GM18508 (cell line): ENCODE results near the gene CD81.
A peak's percentile ranks its signal among the peaks of the same experiment; 100 is the strongest.

Source experiments
- ATAC-seq: cut with Tn5 transposase; IDR thresholded peaks from one replicate; pipeline ENCODE4 v1.9.1; 2021; ENCODE audit warnings: moderate number of reproducible peaks; ENCODE audit not compliant: insufficient read depth, unreplicated experiment

CD81 gene

DNA sequence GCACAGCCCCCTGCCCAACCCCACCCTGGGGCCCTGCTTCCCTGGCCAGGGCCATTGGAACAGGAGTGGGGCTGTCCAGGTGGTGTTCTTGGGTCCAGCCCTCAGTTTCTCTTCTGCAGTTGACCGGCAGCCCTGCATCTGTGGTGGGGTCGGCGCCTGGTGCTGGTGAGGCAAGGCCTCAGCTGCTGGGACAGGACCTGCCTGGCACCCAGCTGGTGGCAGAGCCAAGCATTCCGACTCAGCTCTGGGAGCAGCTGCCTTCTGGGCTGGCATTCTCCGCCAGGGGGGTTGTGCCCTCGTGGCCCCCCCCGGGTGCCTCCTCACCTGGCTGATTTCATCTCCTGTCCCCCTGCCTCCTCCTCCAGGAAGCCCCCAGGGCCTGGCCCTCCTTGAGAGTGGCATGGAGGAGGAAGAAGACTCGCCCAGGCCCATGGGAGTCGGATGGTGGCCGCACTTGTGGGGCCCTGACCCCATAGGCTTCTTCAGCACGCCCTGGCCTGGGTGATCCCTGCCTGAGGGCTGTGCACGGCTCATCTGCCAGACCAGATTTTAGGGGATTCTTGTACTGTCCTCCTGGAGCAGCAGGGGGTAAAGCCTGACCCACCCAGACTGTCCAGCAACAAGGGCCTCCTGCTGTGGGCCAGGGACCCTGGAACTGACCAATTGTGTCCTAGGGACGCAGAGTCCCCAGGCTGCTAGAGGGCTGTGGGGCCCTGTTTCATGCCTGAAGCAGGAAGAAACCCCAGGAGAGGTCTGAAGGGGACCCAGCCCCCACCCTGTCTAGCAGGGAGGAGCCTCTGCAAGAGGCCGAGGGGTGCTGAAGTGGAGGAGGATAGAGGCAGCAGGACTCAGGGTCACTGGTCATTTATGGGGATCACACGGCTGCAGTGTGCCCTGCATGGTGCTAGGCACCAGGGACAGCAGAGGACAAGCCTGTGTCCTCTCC is 11.6 kb downstream of the CD81 start:
- ATAC-seq: no peak

DNA sequence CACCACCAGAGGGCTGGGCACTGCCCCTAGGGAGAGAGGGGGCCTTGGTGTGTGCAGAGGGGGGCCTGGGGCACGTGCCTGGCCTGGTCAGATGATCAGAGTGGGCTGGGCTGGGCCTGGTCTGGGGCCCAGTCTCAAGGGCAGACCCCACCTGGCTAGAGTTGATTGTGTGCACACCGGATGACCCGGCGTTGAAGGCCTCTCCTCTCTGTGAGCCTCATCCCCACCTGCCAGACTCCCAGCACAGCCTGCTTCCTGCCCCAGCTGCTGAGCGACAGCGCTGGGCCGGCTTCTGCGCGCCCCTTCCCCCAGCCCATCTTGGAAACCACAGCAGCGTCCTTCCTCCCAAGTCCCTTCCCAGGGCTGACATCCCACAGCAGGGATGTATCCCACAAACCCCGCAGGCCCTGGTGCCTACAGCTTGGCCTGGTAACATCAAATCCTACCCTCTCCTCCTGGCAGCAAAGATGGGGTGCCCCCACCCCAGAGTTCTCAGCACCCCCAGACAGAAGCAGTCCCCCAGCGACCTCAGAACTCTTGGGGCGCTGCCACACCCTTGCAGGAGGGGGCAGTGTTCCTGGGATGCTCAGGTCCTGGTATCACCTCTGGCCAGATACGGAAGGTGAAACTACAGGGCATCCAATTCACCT is 12.4 kb downstream of the CD81 start:
- ATAC-seq: no peak

- no peak for ATAC-seq
Observed at GRCh38 chr11:2390091-2390724, 13.1 kb downstream of the CD81 start.

DNA sequence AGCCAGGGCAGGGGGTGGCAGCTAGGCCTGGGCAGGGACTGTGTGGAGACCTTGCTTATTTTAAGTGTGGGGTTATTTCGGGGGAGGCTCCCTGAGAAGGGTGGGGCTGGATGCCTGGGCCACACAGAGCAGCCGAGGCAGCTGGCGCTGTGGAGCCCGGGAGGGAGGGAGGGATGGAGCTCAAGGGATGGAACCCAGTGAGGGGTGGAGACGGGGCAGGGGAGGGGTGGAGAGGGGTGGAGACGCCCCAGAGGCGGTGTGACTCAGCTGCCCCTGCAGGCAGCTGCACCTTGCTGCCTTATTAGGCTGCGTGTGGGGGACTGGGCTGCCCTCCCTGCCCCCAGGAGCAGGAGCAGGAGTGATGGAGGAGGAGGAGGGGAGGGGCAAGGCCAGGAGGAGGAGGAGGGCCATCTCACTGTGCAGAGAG is 13.6 kb downstream of the CD81 start:
- ATAC-seq: no peak

DNA sequence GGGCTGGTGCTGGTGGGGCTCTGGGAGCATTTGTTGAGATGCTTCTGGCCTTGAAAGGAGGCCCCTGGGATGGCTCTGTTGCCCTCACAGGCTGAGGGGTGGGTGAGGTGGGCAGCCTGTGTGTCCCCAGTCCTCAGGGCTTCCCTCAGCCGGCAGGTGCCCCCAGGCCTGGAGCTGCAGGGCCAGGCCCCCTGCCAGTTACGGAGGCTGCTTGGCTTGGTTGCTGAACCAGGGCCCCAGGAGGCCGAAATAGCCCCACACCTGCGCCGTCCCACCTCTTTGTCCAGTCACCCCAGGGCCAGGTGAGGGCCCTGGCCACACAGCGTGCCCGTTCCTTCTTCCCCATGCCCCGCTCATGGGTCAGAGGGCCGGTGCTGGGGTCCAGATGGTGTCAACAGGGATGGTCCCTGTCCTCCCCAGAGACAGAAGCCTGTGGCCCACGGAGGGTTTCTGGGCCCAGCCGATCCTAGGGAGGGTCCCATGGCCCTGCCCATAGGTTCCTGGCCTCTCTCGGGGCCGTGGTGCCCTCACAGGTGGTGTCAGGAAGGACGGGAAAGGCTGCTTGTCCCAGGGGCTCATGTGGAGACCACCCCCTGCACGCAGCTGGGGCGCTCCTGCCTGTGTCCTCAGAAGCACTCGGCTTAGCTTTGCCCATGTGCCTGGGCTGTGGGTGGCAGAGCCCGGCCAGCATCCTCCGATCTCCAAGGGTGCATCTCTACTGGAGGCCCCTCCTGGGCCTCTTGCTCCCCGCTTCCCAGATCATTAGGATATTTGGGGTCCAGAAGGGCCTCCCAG is 14.3 kb downstream of the CD81 start:
- ATAC-seq: no peak

- no peak for ATAC-seq
Observed at GRCh38 chr11:2392241-2392959, 15.3 kb downstream of the CD81 start.

DNA sequence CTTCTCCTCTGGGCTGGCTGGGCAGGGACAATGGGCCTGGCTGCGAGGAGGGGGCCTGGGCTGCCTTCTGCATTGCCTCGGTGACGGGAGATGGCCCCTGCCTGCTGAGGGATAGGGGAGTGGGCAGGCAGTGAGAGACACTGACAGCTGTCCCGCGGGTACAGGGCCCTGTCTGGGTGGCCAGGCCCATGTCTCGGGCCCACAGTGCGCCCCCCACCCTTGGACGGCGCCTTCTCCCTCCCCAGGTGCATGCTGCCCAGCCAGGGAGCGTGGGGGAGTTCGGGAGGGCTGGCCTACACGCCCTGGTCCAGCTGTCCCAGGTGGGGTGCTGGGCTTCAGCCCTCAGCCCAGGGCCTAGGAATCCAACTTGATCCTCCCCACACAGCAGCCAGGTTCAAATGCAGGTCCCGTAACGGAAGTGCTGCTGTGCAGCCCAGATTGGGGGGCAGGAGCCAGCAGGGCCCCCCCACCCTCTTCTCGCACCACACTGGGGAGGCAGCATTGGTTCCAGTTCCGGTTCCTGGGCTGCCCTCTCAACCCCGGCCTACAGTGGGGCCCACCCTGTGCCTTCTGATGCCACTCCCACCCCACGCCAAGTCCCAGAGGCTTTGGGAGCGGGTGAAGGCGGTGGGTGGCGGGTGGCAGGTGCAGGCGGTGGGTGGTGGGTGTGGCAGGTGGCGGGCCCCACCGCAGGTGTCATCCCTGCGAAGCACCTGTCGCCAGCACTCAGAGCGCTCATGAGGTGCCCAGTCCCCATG is 16.2 kb downstream of the CD81 start:
- ATAC-seq: no peak

DNA sequence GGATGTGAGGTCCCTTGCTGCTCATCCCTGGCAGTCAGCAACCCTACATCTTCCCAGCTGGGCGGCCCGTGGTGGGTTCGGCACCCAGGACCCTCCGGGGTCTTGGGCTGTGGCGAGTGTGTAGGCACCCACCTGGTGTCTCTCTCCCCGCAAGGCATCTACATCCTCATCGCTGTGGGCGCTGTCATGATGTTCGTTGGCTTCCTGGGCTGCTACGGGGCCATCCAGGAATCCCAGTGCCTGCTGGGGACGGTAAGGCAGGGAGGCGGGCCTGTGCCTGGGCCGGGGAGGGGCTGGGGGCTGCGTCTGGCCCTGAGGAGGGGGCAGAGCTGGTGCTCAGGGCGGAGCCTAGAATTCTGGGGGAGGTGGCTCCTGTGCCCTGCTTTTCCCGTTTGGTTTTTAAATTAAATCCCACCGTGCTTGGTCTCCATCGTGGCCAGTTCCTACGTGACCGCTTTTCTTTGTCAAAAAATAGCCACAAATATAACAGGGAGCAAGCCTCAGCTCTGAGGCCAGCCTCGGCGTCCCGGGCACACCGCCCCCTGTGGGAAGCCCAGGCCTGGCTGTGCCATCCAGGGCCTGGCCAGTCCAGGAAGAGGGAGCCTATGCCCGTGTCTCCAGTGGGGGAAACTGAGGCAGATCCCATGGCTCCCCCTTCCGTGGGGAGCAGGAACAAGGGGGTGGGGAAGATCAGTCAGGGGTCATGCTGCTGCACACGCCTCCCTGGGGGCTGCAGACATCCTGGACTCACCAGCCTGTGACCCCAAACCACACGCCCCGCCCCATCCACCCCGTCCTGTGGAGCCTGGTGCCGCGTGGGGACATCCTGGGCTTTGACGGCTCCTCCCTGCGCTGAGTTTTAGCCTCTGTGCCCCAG is 17.1 kb downstream of the CD81 start:
- ATAC-seq: no peak

DNA sequence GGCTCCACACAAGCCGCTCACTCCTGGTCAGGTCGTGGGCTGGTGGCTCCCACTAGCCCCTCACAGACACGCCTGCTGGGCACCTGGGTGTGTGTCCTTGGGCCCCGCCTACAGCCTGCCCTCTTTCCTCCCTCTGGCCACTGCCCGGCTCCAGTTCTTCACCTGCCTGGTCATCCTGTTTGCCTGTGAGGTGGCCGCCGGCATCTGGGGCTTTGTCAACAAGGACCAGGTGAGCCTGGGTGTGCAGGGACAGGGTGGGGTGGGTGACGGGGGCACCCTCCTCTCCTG is 17.7 kb downstream of the CD81 start:
- ATAC-seq: no peak

- no peak for ATAC-seq
Observed at GRCh38 chr11:2395211-2395730, 18.2 kb downstream of the CD81 start.

GRCh38 chr11:2395856-2396255 is 18.7 kb downstream of the CD81 start:
- no peak for ATAC-seq

GRCh38 chr11:2396471-2396870 is 19.4 kb downstream of the CD81 start:
- ATAC-seq: no peak

- ATAC-seq: no peak
Observed at GRCh38 chr11:2397005-2397404, 19.9 kb downstream of the CD81 start.

DNA sequence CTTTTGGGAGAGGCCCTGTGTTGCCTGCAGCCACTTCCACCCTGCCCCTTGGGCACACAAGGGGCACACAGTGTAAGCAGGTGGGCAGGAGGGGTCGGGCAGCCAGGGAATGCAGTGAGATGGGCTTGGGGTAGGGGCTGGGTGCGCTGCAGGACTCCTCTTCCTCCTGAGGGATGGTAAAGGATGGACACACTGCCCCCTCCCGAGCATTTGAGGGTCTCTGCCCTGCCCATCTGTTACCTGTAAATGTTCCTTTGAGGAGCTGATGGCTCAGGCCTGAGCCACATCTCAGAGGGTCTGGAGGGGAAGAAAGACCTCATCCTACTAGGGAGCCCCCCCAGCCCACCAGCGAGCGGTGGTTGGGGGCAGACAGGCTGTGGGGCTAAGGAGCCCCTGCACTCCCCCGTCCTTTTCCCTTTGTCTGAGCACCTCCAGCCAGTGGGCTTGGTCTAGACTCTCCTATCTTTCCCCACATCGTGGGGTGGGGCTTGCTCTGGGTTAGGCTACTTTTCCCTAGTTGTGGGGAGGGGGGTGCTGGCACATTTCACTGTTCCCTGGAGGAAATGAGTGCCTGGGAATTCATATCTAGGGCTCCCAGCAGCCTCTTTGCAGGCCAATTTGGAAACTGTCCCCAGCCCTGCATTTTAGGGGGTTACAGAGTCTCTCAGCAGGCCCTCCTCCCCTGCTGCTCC is 21.7 kb downstream of the CD81 start:
- no peak for ATAC-seq

- peak; percentile 1 for ATAC-seq
Observed at GRCh38 chr11:2399488-2400068, 22.5 kb downstream of the CD81 start.

- ATAC-seq: peak; percentile 53
Observed at GRCh38 chr11:2400069-2400761, 23.1 kb downstream of the CD81 start, which contains the start of gene TSSC4. Gene TSSC4, plus strand, starts transcription at chr11:2400750. Its CDS starts 1,884 bp downstream, at chr11:2402634.
